CD14-positive monocyte (primary cell): ENCODE measurements around the gene CHST3. TPM values are rescaled to one million over a fixed set of nuclear protein-coding genes. Genes with fewer than 3 reads are reported as not detected.

Experiments
- DNase-seq, 3 donors: peaks; one replicate each; pipeline ENCODE4 v3.0.0-alpha.2; 2011 to 2022
- H2AFZ ChIP-seq: 2 replicates; pipeline ENCODE4 v1.6.0; 2012; ENCODE audit warnings: mild to moderate bottlenecking, low read depth, low read length, inconsistent platforms; ENCODE audit not compliant: insufficient read depth, poor library complexity, severe bottlenecking
- H3K27ac ChIP-seq, 2 donors: 1 replicate in 1 of 2; 2 replicates in 1 of 2; pipeline ENCODE4 v1.5.1; 2012 to 2013; ENCODE audit warnings: low read length in 2 of 2, control low read depth in 1 of 2, inconsistent platforms in 1 of 2, low read depth in 1 of 2, mild to moderate bottlenecking in 1 of 2
- H3K27me3 ChIP-seq, 2 donors: one replicate each; pipeline versions ENCODE4 v1.6.0 to v1.6.1; 2011 to 2013; ENCODE audit warnings: low read length in 2 of 2; ENCODE audit not compliant: control insufficient read depth in 2 of 2, insufficient read depth in 2 of 2
- H3K36me3 ChIP-seq, 2 donors: replicated peaks in 1 of 2; 1 replicate in 1 of 2; 2 replicates in 1 of 2; pipeline versions ENCODE4 v1.5.1 to v1.6.1; 2012 to 2013; ENCODE audit warnings: low read length in 2 of 2, control low read depth in 1 of 2, inconsistent platforms in 1 of 2, mild to moderate bottlenecking in 1 of 2; ENCODE audit not compliant: insufficient read depth in 2 of 2, control insufficient read depth in 1 of 2
- H3K4me1 ChIP-seq, 2 donors: 1 replicate in 1 of 2; 2 replicates in 1 of 2; pipeline versions ENCODE4 v1.5.1 to v1.6.1; 2012 to 2013; ENCODE audit warnings: low read length in 2 of 2, control low read depth in 1 of 2, inconsistent platforms in 1 of 2, mild to moderate bottlenecking in 1 of 2, moderate library complexity in 1 of 2; ENCODE audit not compliant: insufficient read depth in 2 of 2, control insufficient read depth in 1 of 2
- H3K4me2 ChIP-seq: replicated peaks from 2 replicates; pipeline ENCODE3; 2012; ENCODE audit warnings: low read length, moderate library complexity, mild to moderate bottlenecking; ENCODE audit not compliant: poor library complexity, severe bottlenecking; ENCODE audit errors: extremely low read depth
- H3K4me3 ChIP-seq, 3 experiments: fragments of 200-600 bp in 1 of 3; sonication (generic) in 1 of 3; replicated peaks in 1 of 3; 1 replicate in 2 of 3; 2 replicates in 1 of 3; pipeline ENCODE4 v1.5.1; 2011 to 2013; ENCODE audit warnings: low read length in 3 of 3, mild to moderate bottlenecking in 3 of 3, control low read depth in 2 of 3, low read depth in 2 of 3, inconsistent platforms in 1 of 3, moderate library complexity in 1 of 3
- H3K79me2 ChIP-seq: 2 replicates; pipeline ENCODE4 v1.6.0; 2012; ENCODE audit warnings: mild to moderate bottlenecking, control low read depth, inconsistent platforms, low read length, moderate library complexity; ENCODE audit not compliant: insufficient read depth
- H3K9ac ChIP-seq: 2 replicates; pipeline ENCODE4 v1.6.0; 2017; ENCODE audit warnings: low read length, mild to moderate bottlenecking; ENCODE audit not compliant: insufficient read depth, poor library complexity, severe bottlenecking
- H3K9me3 ChIP-seq, 2 donors: replicated peaks in 1 of 2; 1 replicate in 1 of 2; 2 replicates in 1 of 2; pipeline versions ENCODE4 v1.5.1 to v1.6.1; 2012 to 2013; ENCODE audit warnings: low read length in 2 of 2, control low read depth in 1 of 2; ENCODE audit not compliant: control insufficient read depth in 1 of 2, insufficient read depth in 1 of 2
- H4K20me1 ChIP-seq: 2 replicates; pipeline ENCODE4 v1.6.0; 2012; ENCODE audit warnings: mild to moderate bottlenecking, low read length, control low read depth, moderate library complexity; ENCODE audit not compliant: insufficient read depth
- H3K27ac Mint-ChIP-seq, 7 donors: one replicate each; pipeline ENCODE4 v1.8.0; 2020; ENCODE audit warnings: mild to moderate bottlenecking in 7 of 7, mixed read lengths in 7 of 7, moderate library complexity in 6 of 7, inconsistent platforms in 2 of 7
- H3K27me3 Mint-ChIP-seq, 3 donors: one replicate each; pipeline ENCODE4 v1.8.0; 2021 to 2022; ENCODE audit warnings: low read depth in 3 of 3, mild to moderate bottlenecking in 3 of 3, mixed read lengths in 3 of 3, moderate library complexity in 3 of 3, inconsistent platforms in 1 of 3
- H3K36me3 Mint-ChIP-seq, 2 donors: one replicate each; pipeline ENCODE4 v1.8.0; 2020; ENCODE audit warnings: mixed read lengths in 2 of 2, inconsistent platforms in 1 of 2, mild to moderate bottlenecking in 1 of 2
- H3K4me1 Mint-ChIP-seq: one replicate; pipeline ENCODE4 v1.8.0; 2020; ENCODE audit warnings: mild to moderate bottlenecking, mixed read lengths
- H3K4me3 Mint-ChIP-seq, 2 donors: one replicate each; pipeline ENCODE4 v1.8.0; 2020; ENCODE audit warnings: mild to moderate bottlenecking in 2 of 2, mixed read lengths in 2 of 2, moderate library complexity in 1 of 2
- H3K9me3 Mint-ChIP-seq, 7 donors: one replicate each; pipeline ENCODE4 v1.8.0; 2020 to 2022; ENCODE audit warnings: mixed read lengths in 7 of 7, mild to moderate bottlenecking in 6 of 7, moderate library complexity in 6 of 7, inconsistent platforms in 2 of 7
- CTCF ChIP-seq: fragments of 200-600 bp; IDR thresholded peaks from one replicate; pipeline ENCODE4 v1.8.0; 2022; ENCODE audit warnings: antibody characterized with exemption, mild to moderate bottlenecking
- WGBS: methylation state at CpG from one replicate; pipeline ENCODE4 v1.1.5; 2013; ENCODE audit warnings: missing lambda C conversion rate; ENCODE audit not compliant: insufficient coverage; 5-methylcytosine and 5-hydroxymethylcytosine counted together
- intact Hi-C, 2 donors: fragments of 100-400 bp; cut with micrococcal nuclease; formaldehyde crosslinking; loops; one replicate each; pipeline versions ENCODE4 v1.15.0 to v1.15.1; 2023
- polyA plus RNA-seq, 3 donors: library from polyadenylated mRNA; depleted of rRNA in 1 of 3; unstranded in 2 of 3; stranded (reverse) in 1 of 3; fragments of 300-500 nt in 2 of 3; fragments of >200 nt in 1 of 3; fragmentation: Illumina TruSeq in 2 of 3; gene quantifications; 1 replicate in 2 of 3; 2 replicates in 1 of 3; pipeline ENCODE4 v1.2.3, GENCODE V29; 2012 to 2021

CHST3 gene
- polyA plus RNA-seq, 3 donors = not detected

- Histone ChIP-seq H3K4me3 (no peak overlapping the region), H3K4me2 (no peak overlapping the region), H4K20me1 (no peaks in the 10 kb centered on the region), H2AFZ (no peak overlapping the region), H3K27me3 (no peaks in the 10 kb centered on the region), H3K9ac (no peak overlapping the region), H3K27ac (no peak overlapping the region), H3K36me3 (no peaks in the 10 kb centered on the region), H3K9me3 (no peaks in the 10 kb centered on the region), H3K4me1 (no peaks in the 10 kb centered on the region), H3K79me2 (no peaks in the 10 kb centered on the region)
- Mint-ChIP-seq H3K9me3 (peaks cover 0 to 3% (median 0%) of the 10 kb centered on the region in 7 donors), H3K4me1 (peaks cover 3% of the 10 kb centered on the region), H3K27me3 (peaks cover 3 to 7% (median 4%) of the 10 kb centered on the region in 3 donors), H3K36me3 (no peaks in the 10 kb centered on the region), H3K4me3 (no peak overlapping the region), H3K27ac (no peak overlapping the region)
- no peak for DNase-seq
- no CpG with 5 or more reads among the region's 2 CpGs for WGBS
- no peak for TF ChIP-seq CTCF
- intact Hi-C loops = no loop called here
Measured at GRCh38 chr10:72014197-72014596, 50.0 kb downstream of the CHST3 start.

- no peak for TF ChIP-seq CTCF
- peaks cover 0 to 3% (median 0%) of the 10 kb centered on the region in 7 donors for H3K9me3 Mint-ChIP-seq
- 92% methylated on average over 8 of the region's 10 CpGs for WGBS
Measured at GRCh38 chr10:72014785-72015480, 50.7 kb downstream of the CHST3 start.

More at GRCh38 chr10:72014785-72015480, 50.7 kb downstream of the CHST3 start:
- Histone ChIP-seq H3K4me1 (no peaks in the 10 kb centered on the region), H3K36me3 (no peaks in the 10 kb centered on the region), H4K20me1 (no peaks in the 10 kb centered on the region), H2AFZ (no peak overlapping the region), H3K27ac (no peak overlapping the region), H3K27me3 (no peaks in the 10 kb centered on the region), H3K79me2 (no peaks in the 10 kb centered on the region), H3K4me2 (no peak overlapping the region), H3K4me3 (no peak overlapping the region), H3K9ac (no peak overlapping the region), H3K9me3 (no peaks in the 10 kb centered on the region)
- H3K27me3 Mint-ChIP-seq = peaks cover 3 to 7% (median 4%) of the 10 kb centered on the region in 3 donors
- H3K36me3 Mint-ChIP-seq = no peaks in the 10 kb centered on the region
- H3K27ac Mint-ChIP-seq = no peak overlapping the region
- no peak for DNase-seq
- intact Hi-C loops = no loop called here
- peaks cover 3% of the 10 kb centered on the region for H3K4me1 Mint-ChIP-seq
- no peak overlapping the region for H3K4me3 Mint-ChIP-seq
